GM12872 (cell line): Measurements from ENCODE around the gene PCSK2.

ENCODE experiments used
- CTCF ChIP-seq: IDR thresholded peaks from 3 replicates; pipeline ENCODE4 v1.5.1; 2011; ENCODE audit warnings: low read depth, mild to moderate bottlenecking, low read length, moderate library complexity; ENCODE audit not compliant: insufficient read depth

The PCSK2 gene

GRCh38 chr20:17202673-17203072 is 24.2 kb upstream of the PCSK2 start:
- no peak for TF ChIP-seq CTCF

- TF ChIP-seq CTCF: no peak
Observed at GRCh38 chr20:17205084-17205813, 21.6 kb upstream of the PCSK2 start.

GRCh38 chr20:17210387-17210786 is 16.5 kb upstream of the PCSK2 start:
- no peak for TF ChIP-seq CTCF

- TF ChIP-seq CTCF: no peak
Observed at GRCh38 chr20:17210983-17211382, 15.9 kb upstream of the PCSK2 start.

- no peak for TF ChIP-seq CTCF
Observed at GRCh38 chr20:17215167-17215566, 11.7 kb upstream of the PCSK2 start.

GRCh38 chr20:17223553-17223952 is 3.3 kb upstream of the PCSK2 start:
- no peak for TF ChIP-seq CTCF

GRCh38 chr20:17225851-17226409 is 910 bp upstream of the PCSK2 start:
- no peak for TF ChIP-seq CTCF
